T-helper 2 cell treated with Interferon-gamma antibody and Interleukin-4, amounts not matched to agents 100 ng/mL and 5 ng/mL, for 36 hours (primary cell): ENCODE measurements around the gene ZNF414. TPM values are rescaled to one million over a fixed set of nuclear protein-coding genes. Genes with fewer than 3 reads are reported as not detected.

ENCODE experiments used
- intact Hi-C: fragments of 100-400 bp; cut with micrococcal nuclease; formaldehyde crosslinking; loops from one replicate; pipeline ENCODE4 v1.15.1; 2023
- total RNA-seq: library from RNA; stranded (reverse); gene quantifications from 2 replicates; pipeline ENCODE4 v1.2.3, GENCODE V29; 2022

ZNF414 gene
- total RNA-seq, 1 donor from 2014 or later, result 32.7 TPM

DNA sequence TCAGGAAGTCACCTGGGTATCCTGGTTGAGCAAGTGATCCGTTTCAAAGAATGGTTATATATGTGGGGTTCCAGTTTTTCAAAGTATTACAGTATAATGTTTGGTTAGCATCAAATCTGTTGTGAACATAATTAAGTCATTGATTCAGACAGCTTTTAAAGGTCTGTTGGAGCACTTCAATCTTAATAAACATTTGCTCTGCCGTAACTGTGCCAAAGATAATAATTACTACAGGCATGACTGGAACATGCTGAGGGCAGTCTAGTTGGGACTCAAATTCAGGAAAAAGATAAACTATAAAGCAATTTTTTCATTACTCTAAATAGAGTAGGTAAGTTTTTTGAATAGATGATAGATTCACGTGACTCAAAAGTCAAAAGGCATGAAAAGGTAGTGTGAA is 45.8 kb downstream of the ZNF414 start:
- intact Hi-C loops, result no loop called here

GRCh38 chr19:8466018-8466417 is 47.9 kb downstream of the ZNF414 start:
- intact Hi-C loops, result no loop called here

GRCh38 chr19:8463365-8463764 is 50.6 kb downstream of the ZNF414 start:
- intact Hi-C loops, result no loop called here

GRCh38 chr19:8462571-8462970 is 51.4 kb downstream of the ZNF414 start:
- intact Hi-C loops, result no loop called here

DNA sequence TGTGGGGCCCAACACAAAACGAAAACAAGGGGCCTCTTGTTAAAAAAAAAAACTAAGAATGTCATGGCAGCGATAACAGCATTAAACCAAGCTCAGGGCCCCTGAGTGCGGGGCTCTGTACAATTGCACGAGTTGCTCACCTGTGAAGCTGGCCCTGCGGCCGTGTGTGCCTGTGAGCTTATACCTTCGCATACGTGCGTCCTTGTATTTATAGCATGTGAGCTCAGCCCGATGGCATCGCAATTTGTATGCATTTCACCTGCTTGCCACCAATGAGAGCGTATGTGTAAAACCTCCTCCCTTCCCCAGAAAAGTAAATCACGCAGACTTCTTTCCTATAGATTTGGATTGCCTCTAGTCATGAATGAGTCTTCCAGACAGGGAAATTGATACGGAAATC is 52.1 kb downstream of the ZNF414 start:
- intact Hi-C loops, result no loop called here

DNA sequence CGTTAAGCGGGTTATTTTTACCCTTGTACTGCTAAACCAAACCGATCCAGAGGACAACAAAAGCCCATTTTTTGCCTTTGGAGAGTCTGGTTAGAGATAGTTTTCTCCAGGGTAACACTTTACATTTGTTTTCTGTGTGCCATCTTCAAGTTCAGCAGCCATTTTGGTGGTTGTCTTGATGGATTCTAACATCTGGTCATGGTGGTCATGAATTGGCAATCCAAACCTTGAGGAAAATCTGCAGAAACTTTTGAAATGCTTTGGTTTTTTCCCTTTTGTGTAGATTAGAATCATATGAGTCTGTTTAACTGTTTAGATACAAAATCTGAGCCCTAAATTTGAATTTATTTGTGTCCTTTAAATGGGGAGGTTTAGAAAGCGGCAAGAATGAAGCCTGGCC is 52.6 kb downstream of the ZNF414 start:
- intact Hi-C loops, result no loop called here

DNA sequence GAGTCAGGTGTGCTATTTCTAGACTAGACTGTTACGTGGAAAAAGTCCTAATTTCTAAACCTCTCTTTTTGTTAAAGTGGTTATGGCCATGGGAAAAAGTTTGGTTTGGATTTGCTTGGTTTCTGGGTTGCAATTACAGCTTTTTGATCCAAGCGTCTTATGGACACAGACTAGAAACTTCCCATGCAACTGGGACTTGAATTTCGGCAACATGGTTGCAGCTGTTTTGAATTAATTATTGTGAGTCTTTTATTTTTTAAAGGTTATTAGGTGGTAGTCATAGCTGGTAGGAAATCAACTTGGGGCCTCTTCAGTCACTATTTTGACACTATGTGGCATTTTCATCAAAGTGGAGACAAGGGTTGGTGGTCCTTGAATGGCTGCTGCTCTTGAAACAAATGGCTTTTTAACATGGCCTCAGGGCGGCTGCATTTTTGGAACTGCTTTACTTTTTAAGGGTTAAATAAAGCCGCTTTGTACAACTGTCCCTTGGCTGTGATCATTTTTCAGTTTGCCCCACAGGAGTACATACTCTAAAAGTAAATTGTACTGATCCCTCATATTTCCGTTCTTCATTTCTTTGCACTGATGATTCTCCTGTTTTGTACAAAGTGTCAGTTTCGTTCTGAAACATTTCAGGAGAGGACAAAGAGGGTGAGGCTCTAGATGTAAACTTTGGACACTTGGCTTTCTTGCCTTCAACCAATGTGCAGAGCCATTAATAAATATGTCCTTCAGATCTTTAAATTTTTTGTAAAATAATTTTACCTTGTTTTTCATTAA is 53.3 kb downstream of the ZNF414 start:
- intact Hi-C loops, result no loop called here

Other genes starting within 250 kb of the ZNF414 start
- gene CD320, start 205.8 kb downstream of the ZNF414 start, total RNA-seq, result 60.5 and 65.1 TPM in 2 replicates
- gene NDUFA7, start 192.8 kb downstream of the ZNF414 start, total RNA-seq, result 46.4 and 49.6 TPM in 2 replicates
- gene RPS28, start 192.7 kb downstream of the ZNF414 start, total RNA-seq, result 2,029 and 2,116 TPM in 2 replicates
- 1.5 and 2.2 TPM in 2 replicates for gene KANK3, start 170.9 kb downstream of the ZNF414 start, total RNA-seq
- 0.30 and 0.36 TPM in 2 replicates for gene ANGPTL4, start 150.0 kb downstream of the ZNF414 start, total RNA-seq
- 98.3 and 99.9 TPM in 2 replicates for gene RAB11B, start 123.8 kb downstream of the ZNF414 start, total RNA-seq
- gene MARCHF2, start 100.9 kb downstream of the ZNF414 start, total RNA-seq, result 16.9 and 17.5 TPM in 2 replicates
- 323 and 328 TPM in 2 replicates for gene HNRNPM, start 69.2 kb downstream of the ZNF414 start, total RNA-seq
- 1.4 and 2.5 TPM in 2 replicates for gene PRAM1, start 11.5 kb downstream of the ZNF414 start, total RNA-seq
- gene MYO1F, start 63.3 kb upstream of the ZNF414 start, total RNA-seq, result 385 and 386 TPM in 2 replicates
- gene ADAMTS10, start 96.5 kb upstream of the ZNF414 start, total RNA-seq, result 6.4 and 8.4 TPM in 2 replicates
- not detected in 2 replicates for gene NFILZ, start 116.5 kb upstream of the ZNF414 start, total RNA-seq
- gene ACTL9, start 184.6 kb upstream of the ZNF414 start, total RNA-seq, result not detected in 2 replicates
- not detected in 2 replicates for gene OR2Z1, start 207.5 kb upstream of the ZNF414 start, total RNA-seq